Measurements from ENCODE around the gene RGS17. TPM values are rescaled to one million over a fixed set of nuclear protein-coding genes. Genes with fewer than 3 reads are reported as not detected.

Gene RGS17
- total and polyA plus RNA-seq, 2 of the 13 experiments (the other 11 are each of a cell fraction or from before 2014, with no cell fraction given), result 0.04 TPM; not detected in 1

DNA sequence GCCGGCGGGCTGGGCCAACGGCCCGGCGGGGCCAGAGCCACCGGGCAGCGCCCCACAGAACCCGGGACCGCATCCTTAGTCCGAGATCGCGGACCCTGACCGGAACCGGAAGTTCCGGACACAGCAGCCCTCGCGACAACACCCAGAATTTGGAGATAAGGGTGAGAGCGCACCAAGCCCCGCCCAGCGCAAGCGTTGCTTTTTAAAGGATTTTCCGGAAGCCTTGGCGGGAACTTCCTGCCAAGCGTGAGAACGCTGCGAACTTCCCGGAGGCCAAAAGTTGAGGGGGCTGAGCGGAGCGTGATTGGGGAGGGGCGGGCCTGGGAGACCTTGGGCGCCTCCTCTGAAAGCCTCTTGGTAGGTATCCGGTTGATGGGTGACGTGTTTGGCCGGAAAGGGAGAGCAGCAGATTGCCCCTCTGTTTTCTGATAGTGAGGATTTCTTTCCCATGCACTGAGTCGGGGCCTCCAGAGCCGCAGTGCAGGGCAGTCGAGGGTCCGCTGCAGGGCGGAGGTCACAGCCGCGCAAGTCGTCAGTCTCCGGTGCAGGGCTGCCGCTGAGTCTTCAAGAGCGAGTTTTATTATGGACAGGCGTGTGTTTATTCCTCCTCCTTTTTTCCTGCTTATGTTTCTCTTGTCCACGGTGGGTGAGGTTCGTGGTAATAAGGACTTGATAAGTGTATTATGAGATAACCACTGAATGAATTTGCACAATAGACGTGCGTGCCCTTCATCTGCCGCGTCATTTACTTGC is 128.3 kb downstream of the RGS17 start, which contains the start of gene MTRF1L (continued):
- TF ChIP-seq, protein P1, sequence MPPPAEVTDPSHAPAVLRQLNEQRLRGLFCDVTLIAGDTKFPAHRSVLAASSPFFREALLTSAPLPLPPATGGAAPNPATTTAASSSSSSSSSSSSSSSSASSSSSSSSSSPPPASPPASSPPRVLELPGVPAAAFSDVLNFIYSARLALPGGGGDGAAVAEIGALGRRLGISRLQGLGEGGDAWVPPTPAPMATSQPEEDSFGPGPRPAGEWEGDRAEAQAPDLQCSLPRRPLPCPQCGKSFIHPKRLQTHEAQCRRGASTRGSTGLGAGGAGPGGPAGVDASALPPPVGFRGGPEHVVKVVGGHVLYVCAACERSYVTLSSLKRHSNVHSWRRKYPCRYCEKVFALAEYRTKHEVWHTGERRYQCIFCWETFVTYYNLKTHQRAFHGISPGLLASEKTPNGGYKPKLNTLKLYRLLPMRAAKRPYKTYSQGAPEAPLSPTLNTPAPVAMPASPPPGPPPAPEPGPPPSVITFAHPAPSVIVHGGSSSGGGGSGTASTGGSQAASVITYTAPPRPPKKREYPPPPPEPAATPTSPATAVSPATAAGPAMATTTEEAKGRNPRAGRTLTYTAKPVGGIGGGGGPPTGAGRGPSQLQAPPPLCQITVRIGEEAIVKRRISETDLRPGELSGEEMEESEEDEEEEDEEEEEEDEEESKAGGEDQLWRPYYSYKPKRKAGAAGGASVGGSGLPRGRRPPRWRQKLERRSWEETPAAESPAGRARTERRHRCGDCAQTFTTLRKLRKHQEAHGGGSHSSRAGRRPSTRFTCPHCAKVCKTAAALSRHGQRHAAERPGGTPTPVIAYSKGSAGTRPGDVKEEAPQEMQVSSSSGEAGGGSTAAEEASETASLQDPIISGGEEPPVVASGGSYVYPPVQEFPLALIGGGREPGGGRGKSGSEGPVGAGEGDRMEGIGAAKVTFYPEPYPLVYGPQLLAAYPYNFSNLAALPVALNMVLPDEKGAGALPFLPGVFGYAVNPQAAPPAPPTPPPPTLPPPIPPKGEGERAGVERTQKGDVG (CRISPR knock-in tag; IDR thresholded peaks at IDR 0.05; ENCODE audit: borderline replicate concordance), result no peak
- no peak for TF ChIP-seq KLF9 (CRISPR knock-in tag; IDR thresholded peaks at IDR 0.05; ENCODE audit: low read depth)
- TF ChIP-seq, protein P2, sequence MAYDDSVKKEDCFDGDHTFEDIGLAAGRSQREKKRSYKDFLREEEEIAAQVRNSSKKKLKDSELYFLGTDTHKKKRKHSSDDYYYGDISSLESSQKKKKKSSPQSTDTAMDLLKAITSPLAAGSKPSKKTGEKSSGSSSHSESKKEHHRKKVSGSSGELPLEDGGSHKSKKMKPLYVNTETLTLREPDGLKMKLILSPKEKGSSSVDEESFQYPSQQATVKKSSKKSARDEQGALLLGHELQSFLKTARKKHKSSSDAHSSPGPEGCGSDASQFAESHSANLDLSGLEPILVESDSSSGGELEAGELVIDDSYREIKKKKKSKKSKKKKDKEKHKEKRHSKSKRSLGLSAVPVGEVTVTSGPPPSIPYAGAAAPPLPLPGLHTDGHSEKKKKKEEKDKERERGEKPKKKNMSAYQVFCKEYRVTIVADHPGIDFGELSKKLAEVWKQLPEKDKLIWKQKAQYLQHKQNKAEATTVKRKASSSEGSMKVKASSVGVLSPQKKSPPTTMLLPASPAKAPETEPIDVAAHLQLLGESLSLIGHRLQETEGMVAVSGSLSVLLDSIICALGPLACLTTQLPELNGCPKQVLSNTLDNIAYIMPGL (CRISPR knock-in tag; IDR thresholded peaks at IDR 0.05; ENCODE audit: borderline replicate concordance in 1 of 2, low read depth in 1 of 2), result peak; percentile 69; a peak in 3 of 4 replicates
- TF ChIP-seq, protein P3, sequence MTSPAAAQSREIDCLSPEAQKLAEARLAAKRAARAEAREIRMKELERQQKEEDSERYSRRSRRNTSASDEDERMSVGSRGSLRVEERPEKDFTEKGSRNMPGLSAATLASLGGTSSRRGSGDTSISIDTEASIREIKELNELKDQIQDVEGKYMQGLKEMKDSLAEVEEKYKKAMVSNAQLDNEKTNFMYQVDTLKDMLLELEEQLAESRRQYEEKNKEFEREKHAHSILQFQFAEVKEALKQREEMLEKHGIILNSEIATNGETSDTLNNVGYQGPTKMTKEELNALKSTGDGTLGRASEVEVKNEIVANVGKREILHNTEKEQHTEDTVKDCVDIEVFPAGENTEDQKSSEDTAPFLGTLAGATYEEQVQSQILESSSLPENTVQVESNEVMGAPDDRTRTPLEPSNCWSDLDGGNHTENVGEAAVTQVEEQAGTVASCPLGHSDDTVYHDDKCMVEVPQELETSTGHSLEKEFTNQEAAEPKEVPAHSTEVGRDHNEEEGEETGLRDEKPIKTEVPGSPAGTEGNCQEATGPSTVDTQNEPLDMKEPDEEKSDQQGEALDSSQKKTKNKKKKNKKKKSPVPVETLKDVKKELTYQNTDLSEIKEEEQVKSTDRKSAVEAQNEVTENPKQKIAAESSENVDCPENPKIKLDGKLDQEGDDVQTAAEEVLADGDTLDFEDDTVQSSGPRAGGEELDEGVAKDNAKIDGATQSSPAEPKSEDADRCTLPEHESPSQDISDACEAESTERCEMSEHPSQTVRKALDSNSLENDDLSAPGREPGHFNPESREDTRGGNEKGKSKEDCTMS (CRISPR knock-in tag; conservative IDR thresholded peaks at IDR 0.05), result no peak
- no peak for TF ChIP-seq ZNF124 (CRISPR knock-in tag; IDR thresholded peaks at IDR 0.05)
- TF ChIP-seq RBM39 (IDR thresholded peaks at IDR 0.05; ENCODE audit: low read depth, low read length, poor library complexity, severe bottlenecking), result peak; percentile 81
- TF ChIP-seq, protein P4, sequence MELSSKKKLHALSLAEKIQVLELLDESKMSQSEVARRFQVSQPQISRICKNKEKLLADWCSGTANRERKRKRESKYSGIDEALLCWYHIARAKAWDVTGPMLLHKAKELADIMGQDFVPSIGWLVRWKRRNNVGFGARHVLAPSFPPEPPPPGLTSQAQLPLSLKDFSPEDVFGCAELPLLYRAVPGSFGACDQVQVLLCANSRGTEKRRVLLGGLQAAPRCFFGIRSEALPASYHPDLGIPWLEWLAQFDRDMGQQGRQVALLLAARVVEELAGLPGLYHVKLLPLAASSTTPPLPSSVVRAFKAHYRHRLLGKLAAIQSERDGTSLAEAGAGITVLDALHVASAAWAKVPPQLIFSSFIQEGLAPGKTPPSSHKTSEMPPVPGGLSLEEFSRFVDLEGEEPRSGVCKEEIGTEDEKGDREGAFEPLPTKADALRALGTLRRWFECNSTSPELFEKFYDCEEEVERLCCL (CRISPR knock-in tag; IDR thresholded peaks at IDR 0.05; ENCODE audit: borderline replicate concordance), result no peak
- TF ChIP-seq REPIN1 (CRISPR knock-in tag; IDR thresholded peaks at IDR 0.05; ENCODE audit: borderline replicate concordance, low read depth), result peak; percentile 94
- TF ChIP-seq PTBP1 (IDR thresholded peaks at IDR 0.05; ENCODE audit: low read depth, low read length, poor library complexity, severe bottlenecking), result no peak
- TF ChIP-seq, protein P5, sequence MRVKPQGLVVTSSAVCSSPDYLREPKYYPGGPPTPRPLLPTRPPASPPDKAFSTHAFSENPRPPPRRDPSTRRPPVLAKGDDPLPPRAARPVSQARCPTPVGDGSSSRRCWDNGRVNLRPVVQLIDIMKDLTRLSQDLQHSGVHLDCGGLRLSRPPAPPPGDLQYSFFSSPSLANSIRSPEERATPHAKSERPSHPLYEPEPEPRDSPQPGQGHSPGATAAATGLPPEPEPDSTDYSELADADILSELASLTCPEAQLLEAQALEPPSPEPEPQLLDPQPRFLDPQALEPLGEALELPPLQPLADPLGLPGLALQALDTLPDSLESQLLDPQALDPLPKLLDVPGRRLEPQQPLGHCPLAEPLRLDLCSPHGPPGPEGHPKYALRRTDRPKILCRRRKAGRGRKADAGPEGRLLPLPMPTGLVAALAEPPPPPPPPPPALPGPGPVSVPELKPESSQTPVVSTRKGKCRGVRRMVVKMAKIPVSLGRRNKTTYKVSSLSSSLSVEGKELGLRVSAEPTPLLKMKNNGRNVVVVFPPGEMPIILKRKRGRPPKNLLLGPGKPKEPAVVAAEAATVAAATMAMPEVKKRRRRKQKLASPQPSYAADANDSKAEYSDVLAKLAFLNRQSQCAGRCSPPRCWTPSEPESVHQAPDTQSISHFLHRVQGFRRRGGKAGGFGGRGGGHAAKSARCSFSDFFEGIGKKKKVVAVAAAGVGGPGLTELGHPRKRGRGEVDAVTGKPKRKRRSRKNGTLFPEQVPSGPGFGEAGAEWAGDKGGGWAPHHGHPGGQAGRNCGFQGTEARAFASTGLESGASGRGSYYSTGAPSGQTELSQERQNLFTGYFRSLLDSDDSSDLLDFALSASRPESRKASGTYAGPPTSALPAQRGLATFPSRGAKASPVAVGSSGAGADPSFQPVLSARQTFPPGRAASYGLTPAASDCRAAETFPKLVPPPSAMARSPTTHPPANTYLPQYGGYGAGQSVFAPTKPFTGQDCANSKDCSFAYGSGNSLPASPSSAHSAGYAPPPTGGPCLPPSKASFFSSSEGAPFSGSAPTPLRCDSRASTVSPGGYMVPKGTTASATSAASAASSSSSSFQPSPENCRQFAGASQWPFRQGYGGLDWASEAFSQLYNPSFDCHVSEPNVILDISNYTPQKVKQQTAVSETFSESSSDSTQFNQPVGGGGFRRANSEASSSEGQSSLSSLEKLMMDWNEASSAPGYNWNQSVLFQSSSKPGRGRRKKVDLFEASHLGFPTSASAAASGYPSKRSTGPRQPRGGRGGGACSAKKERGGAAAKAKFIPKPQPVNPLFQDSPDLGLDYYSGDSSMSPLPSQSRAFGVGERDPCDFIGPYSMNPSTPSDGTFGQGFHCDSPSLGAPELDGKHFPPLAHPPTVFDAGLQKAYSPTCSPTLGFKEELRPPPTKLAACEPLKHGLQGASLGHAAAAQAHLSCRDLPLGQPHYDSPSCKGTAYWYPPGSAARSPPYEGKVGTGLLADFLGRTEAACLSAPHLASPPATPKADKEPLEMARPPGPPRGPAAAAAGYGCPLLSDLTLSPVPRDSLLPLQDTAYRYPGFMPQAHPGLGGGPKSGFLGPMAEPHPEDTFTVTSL (CRISPR knock-in tag; IDR thresholded peaks at IDR 0.05; ENCODE audit: borderline replicate concordance), result peak; percentile 8; the same call in 1 of the 2 replicates
